ENCODE data around the gene KDR. TPM values are rescaled to one million over a fixed set of nuclear protein-coding genes. Genes with fewer than 3 reads are reported as not detected.
A peak's percentile ranks its signal among the peaks of the same experiment; 100 is the strongest.

Gene KDR
- total RNA-seq, 1 experiment from 2014 or later, result 3.4 TPM

- in situ Hi-C loops (cut with HindIII; ENCODE audit: low pct_unique_long_range_greater_than_20kb, low sequenced_read_pairs), result no loop called here
These were observed 35.5 kb downstream of the KDR start for GRCh38 chr4:55089916-55090315.

GRCh38 chr4:55087913-55088260 lies 37.5 kb downstream of the KDR start:
- in situ Hi-C loops (cut with HindIII; ENCODE audit: low pct_unique_long_range_greater_than_20kb, low sequenced_read_pairs), result no loop called here
- peak; percentile 72 for DNase-seq (ENCODE audit: low read depth, low spot score)

More at GRCh38 chr4:55089916-55090315, 35.5 kb downstream of the KDR start:
- DNase-seq (ENCODE audit: low read depth, low spot score), result no peak

- DNase-seq (ENCODE audit: low read depth, low spot score), result peak; percentile 50
- in situ Hi-C loops (cut with HindIII; ENCODE audit: low pct_unique_long_range_greater_than_20kb, low sequenced_read_pairs), result no loop called here
These were observed 38.1 kb downstream of the KDR start for GRCh38 chr4:55087009-55087912.

- in situ Hi-C loops (cut with HindIII; ENCODE audit: low pct_unique_long_range_greater_than_20kb, low sequenced_read_pairs), result no loop called here
- DNase-seq (ENCODE audit: low read depth, low spot score), result no peak
These were observed 38.8 kb downstream of the KDR start for GRCh38 chr4:55086578-55086977.

- in situ Hi-C loops (cut with HindIII; ENCODE audit: low pct_unique_long_range_greater_than_20kb, low sequenced_read_pairs), result no loop called here
- no peak for DNase-seq (ENCODE audit: low read depth, low spot score)
These were observed 41.7 kb downstream of the KDR start for GRCh38 chr4:55083735-55084134.

- no peak for DNase-seq (ENCODE audit: low read depth, low spot score)
- in situ Hi-C loops (cut with HindIII; ENCODE audit: low pct_unique_long_range_greater_than_20kb, low sequenced_read_pairs), result no loop called here
These were observed 42.6 kb downstream of the KDR start for GRCh38 chr4:55082756-55083155.

- in situ Hi-C loops (cut with HindIII; ENCODE audit: low pct_unique_long_range_greater_than_20kb, low sequenced_read_pairs), result no loop called here
- no peak for DNase-seq (ENCODE audit: low read depth, low spot score)
These were observed 45.1 kb downstream of the KDR start for GRCh38 chr4:55080174-55080865.

- in situ Hi-C loops (cut with HindIII; ENCODE audit: low pct_unique_long_range_greater_than_20kb, low sequenced_read_pairs), result no loop called here
- no peak for DNase-seq (ENCODE audit: low read depth, low spot score)
These were observed 45.8 kb downstream of the KDR start for GRCh38 chr4:55079451-55080173.

GRCh38 chr4:55078987-55079386 lies 46.4 kb downstream of the KDR start:
- in situ Hi-C loops (cut with HindIII; ENCODE audit: low pct_unique_long_range_greater_than_20kb, low sequenced_read_pairs), result no loop called here
- DNase-seq (ENCODE audit: low read depth, low spot score), result no peak

GRCh38 chr4:55077577-55077976 lies 47.8 kb downstream of the KDR start:
- no peak for DNase-seq (ENCODE audit: low read depth, low spot score)
- in situ Hi-C loops (cut with HindIII; ENCODE audit: low pct_unique_long_range_greater_than_20kb, low sequenced_read_pairs), result no loop called here

GRCh38 chr4:55075823-55076716 lies 49.3 kb downstream of the KDR start:
- in situ Hi-C loops (cut with HindIII; ENCODE audit: low pct_unique_long_range_greater_than_20kb, low sequenced_read_pairs), result no loop called here

GRCh38 chr4:55075376-55075775 lies 50.0 kb downstream of the KDR start:
- no peak for DNase-seq (ENCODE audit: low read depth, low spot score)
- in situ Hi-C loops (cut with HindIII; ENCODE audit: low pct_unique_long_range_greater_than_20kb, low sequenced_read_pairs), result no loop called here

More at GRCh38 chr4:55075823-55076716, 49.3 kb downstream of the KDR start:
- DNase-seq (ENCODE audit: low read depth, low spot score), result no peak

GRCh38 chr4:55074386-55074785 lies 51.0 kb downstream of the KDR start:
- DNase-seq (ENCODE audit: low read depth, low spot score), result no peak
- in situ Hi-C loops (cut with HindIII; ENCODE audit: low pct_unique_long_range_greater_than_20kb, low sequenced_read_pairs), result no loop called here

- in situ Hi-C loops (cut with HindIII; ENCODE audit: low pct_unique_long_range_greater_than_20kb, low sequenced_read_pairs), result no loop called here
- DNase-seq (ENCODE audit: low read depth, low spot score), result no peak
These were observed 53.4 kb downstream of the KDR start for GRCh38 chr4:55071951-55072350.

GRCh38 chr4:55069248-55069647 lies 56.1 kb downstream of the KDR start:
- in situ Hi-C loops (cut with HindIII; ENCODE audit: low pct_unique_long_range_greater_than_20kb, low sequenced_read_pairs), result no loop called here
- DNase-seq (ENCODE audit: low read depth, low spot score), result no peak

- in situ Hi-C loops (cut with HindIII; ENCODE audit: low pct_unique_long_range_greater_than_20kb, low sequenced_read_pairs), result no loop called here
- DNase-seq (ENCODE audit: low read depth, low spot score), result no peak
These were observed 56.9 kb downstream of the KDR start for GRCh38 chr4:55068522-55068921.

GRCh38 chr4:55066018-55066417 lies 59.4 kb downstream of the KDR start:
- in situ Hi-C loops (cut with HindIII; ENCODE audit: low pct_unique_long_range_greater_than_20kb, low sequenced_read_pairs), result no loop called here
- DNase-seq (ENCODE audit: low read depth, low spot score), result no peak

Data from SK-MEL-5 (cell line).